Adrenal gland (tissue), 5 donors: Measurements from ENCODE around the gene C22orf31.

ENCODE experiments used
- POLR2A ChIP-seq, 2 donors: fragments of 450-650 bp; IDR thresholded peaks; one replicate each; pipeline ENCODE4 v1.6.1; 2017; ENCODE audit warnings: antibody characterized with exemption in 2 of 2, mild to moderate bottlenecking in 2 of 2, moderate library complexity in 1 of 2
- TF ChIP-seq, protein P1 (sequence below), 6 experiments: fragments of 450-650 bp in 4 of 6; fragments of 200-600 bp in 2 of 6; sonication (generic) in 1 of 6; IDR thresholded peaks; 1 replicate in 5 of 6; 2 replicates in 1 of 6; pipeline versions ENCODE4 v1.5.1 to v1.8.0; 2016 to 2021; ENCODE audit warnings: antibody characterized with exemption in 6 of 6, mild to moderate bottlenecking in 2 of 6, moderate library complexity in 1 of 6
- donor health status: DM: no; HTN: no; CAD: no.

DNA sequence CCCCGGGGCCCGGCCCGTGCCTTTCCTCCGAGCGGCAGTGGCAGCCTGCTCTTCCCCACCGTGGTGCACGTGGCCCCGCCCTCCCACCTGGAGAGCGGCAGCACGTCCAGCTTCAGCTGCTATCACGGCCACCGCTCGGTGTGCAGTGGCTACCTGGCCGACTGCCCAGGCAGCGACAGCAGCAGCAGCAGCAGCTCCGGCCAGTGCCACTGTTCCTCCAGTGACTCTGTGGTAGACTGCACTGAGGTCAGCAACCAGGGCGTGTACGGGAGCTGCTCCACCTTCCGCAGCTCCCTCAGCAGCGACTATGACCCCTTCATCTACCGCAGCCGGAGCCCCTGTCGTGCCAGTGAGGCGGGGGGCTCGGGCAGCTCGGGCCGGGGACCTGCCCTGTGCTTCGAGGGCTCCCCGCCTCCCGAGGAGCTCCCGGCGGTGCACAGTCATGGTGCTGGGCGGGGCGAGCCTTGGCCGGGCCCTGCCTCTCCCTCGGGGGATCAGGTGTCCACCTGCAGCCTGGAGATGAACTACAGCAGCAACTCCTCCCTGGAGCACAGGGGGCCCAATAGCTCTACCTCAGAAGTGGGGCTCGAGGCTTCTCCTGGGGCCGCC is 11.9 kb downstream of the C22orf31 start:
- TF ChIP-seq, protein P1, sequence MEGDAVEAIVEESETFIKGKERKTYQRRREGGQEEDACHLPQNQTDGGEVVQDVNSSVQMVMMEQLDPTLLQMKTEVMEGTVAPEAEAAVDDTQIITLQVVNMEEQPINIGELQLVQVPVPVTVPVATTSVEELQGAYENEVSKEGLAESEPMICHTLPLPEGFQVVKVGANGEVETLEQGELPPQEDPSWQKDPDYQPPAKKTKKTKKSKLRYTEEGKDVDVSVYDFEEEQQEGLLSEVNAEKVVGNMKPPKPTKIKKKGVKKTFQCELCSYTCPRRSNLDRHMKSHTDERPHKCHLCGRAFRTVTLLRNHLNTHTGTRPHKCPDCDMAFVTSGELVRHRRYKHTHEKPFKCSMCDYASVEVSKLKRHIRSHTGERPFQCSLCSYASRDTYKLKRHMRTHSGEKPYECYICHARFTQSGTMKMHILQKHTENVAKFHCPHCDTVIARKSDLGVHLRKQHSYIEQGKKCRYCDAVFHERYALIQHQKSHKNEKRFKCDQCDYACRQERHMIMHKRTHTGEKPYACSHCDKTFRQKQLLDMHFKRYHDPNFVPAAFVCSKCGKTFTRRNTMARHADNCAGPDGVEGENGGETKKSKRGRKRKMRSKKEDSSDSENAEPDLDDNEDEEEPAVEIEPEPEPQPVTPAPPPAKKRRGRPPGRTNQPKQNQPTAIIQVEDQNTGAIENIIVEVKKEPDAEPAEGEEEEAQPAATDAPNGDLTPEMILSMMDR (IDR thresholded peaks at IDR 0.05): no peak
- TF ChIP-seq POLR2A (IDR thresholded peaks at IDR 0.05): no peak
